Lung (tissue), 12 donors: ENCODE measurements around the gene SLC35E4. TPM values are rescaled to one million over a fixed set of nuclear protein-coding genes. Genes with fewer than 3 reads are reported as not detected.

ENCODE experiments used
- ATAC-seq: fragments of 200-7000 bp; cut with Tn5 transposase; one replicate; pipeline ENCODE4 v1.9.1; 2020; ENCODE audit warnings: moderate number of reproducible peaks; ENCODE audit not compliant: insufficient read depth, low FRiP score
- DNase-seq, 3 donors: peaks; one replicate each; pipeline ENCODE4 v3.0.0-alpha.2; 2013 to 2017
- H3K27ac ChIP-seq, 2 donors: one replicate each; pipeline ENCODE4 v1.5.1; 2013; ENCODE audit warnings: mild to moderate bottlenecking in 2 of 2, moderate library complexity in 2 of 2, control low read depth in 1 of 2, inconsistent platforms in 1 of 2, low read depth in 1 of 2, low read length in 1 of 2
- H3K27me3 ChIP-seq, 3 donors: one replicate each; pipeline ENCODE4 v1.5.1; 2013; ENCODE audit warnings: low read length in 2 of 3; ENCODE audit not compliant: control insufficient read depth in 3 of 3, insufficient read depth in 3 of 3
- H3K36me3 ChIP-seq, 4 donors: one replicate each; pipeline ENCODE4 v1.5.1; 2013; ENCODE audit warnings: low read length in 4 of 4, mild to moderate bottlenecking in 1 of 4, moderate library complexity in 1 of 4; ENCODE audit not compliant: control insufficient read depth in 4 of 4, insufficient read depth in 4 of 4
- H3K4me1 ChIP-seq, 5 donors: one replicate each; pipeline ENCODE4 v1.5.1; 2013; ENCODE audit warnings: low read length in 5 of 5, mild to moderate bottlenecking in 2 of 5, moderate library complexity in 1 of 5; ENCODE audit not compliant: control insufficient read depth in 5 of 5, insufficient read depth in 5 of 5
- H3K4me3 ChIP-seq: one replicate; pipeline ENCODE4 v1.5.1; 2013; ENCODE audit warnings: mild to moderate bottlenecking, control low read depth, moderate library complexity
- H3K9ac ChIP-seq, 2 donors: one replicate each; pipeline ENCODE4 v1.5.1; 2013; ENCODE audit warnings: low read length in 2 of 2, control low read depth in 1 of 2; ENCODE audit not compliant: insufficient read depth in 1 of 2
- H3K9me3 ChIP-seq, 4 donors: one replicate each; pipeline ENCODE4 v1.5.1; 2013; ENCODE audit warnings: low read length in 3 of 4, mild to moderate bottlenecking in 1 of 4, moderate library complexity in 1 of 4; ENCODE audit not compliant: control insufficient read depth in 4 of 4, insufficient read depth in 3 of 4
- WGBS, 2 donors: extraction: QIAGEN DNeasy Blood & Tissue Kit; methylation state at CpG; one replicate each; pipeline ENCODE4 v1.1.7; 2013; 5-methylcytosine and 5-hydroxymethylcytosine counted together
- polyA plus RNA-seq, 2 donors: library from polyadenylated mRNA; stranded (reverse); fragments of 200-250 nt; gene quantifications; one replicate each; pipeline ENCODE4 v1.2.1, GENCODE V29; 2013
- total RNA-seq, 2 donors: library from RNA; depleted of rRNA in 1 of 2; stranded (reverse); fragments of >200 nt in 1 of 2; gene quantifications; one replicate each; pipeline ENCODE4 v1.2.1, GENCODE V29; 2014 to 2021
- TF ChIP-seq, protein P1 (sequence below): IDR thresholded peaks from 2 replicates; pipeline ENCODE4 v1.5.1; 2012; ENCODE audit warnings: mild to moderate bottlenecking; ENCODE audit errors: control extremely low read depth, extremely low read depth
- donor health status: control.
- donor health status: control.
- donor health status: Bipolar disorder and iron deficiency.
- donor health status: healthy.
- donor health status: DM: yes; HTN: yes; CAD: no.

SLC35E4 gene
- total and polyA plus RNA-seq, 4 donors, result 1.6 to 4.8 (median 3.2) TPM

GRCh38 chr22:30612789-30613188 lies 22.8 kb upstream of the SLC35E4 start:
- Histone ChIP-seq H3K36me3 (peaks cover 0 to 21% (median 9%) of the 10 kb centered on the region in 4 donors), H3K27me3 (no peaks in the 10 kb centered on the region), H3K27ac (no peak overlapping the region), H3K4me1 (peaks cover 0 to 7% (median under 1%) of the 10 kb centered on the region in 5 donors), H3K4me3 (no peak overlapping the region), H3K9me3 (no peaks in the 10 kb centered on the region), H3K9ac (no peak overlapping the region)
- TF ChIP-seq, protein P1, sequence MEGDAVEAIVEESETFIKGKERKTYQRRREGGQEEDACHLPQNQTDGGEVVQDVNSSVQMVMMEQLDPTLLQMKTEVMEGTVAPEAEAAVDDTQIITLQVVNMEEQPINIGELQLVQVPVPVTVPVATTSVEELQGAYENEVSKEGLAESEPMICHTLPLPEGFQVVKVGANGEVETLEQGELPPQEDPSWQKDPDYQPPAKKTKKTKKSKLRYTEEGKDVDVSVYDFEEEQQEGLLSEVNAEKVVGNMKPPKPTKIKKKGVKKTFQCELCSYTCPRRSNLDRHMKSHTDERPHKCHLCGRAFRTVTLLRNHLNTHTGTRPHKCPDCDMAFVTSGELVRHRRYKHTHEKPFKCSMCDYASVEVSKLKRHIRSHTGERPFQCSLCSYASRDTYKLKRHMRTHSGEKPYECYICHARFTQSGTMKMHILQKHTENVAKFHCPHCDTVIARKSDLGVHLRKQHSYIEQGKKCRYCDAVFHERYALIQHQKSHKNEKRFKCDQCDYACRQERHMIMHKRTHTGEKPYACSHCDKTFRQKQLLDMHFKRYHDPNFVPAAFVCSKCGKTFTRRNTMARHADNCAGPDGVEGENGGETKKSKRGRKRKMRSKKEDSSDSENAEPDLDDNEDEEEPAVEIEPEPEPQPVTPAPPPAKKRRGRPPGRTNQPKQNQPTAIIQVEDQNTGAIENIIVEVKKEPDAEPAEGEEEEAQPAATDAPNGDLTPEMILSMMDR, result no peak
- DNase-seq (no peak), ATAC-seq (no peak)
- WGBS, 2 donors, result 95 to 96% methylated on average over 8 of the region's 8 CpGs

DNA sequence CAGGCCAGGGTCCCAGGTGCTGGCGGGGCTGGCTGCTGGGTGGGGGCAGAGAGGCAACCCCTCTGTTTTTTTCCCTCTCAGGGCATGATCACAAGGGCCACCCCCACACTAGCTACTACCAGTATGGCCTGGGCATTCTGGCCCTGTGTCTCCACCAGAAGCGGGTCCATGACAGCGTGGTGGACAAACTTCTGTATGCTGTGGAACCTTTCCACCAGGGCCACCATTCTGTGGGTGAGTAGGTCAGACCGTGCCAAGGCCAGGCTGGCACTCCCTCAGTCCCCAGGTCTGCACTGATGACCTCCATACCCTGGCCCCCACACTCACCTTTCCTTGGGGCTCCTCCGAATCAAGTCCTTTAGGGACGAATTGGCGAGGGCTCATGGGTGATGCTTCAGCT lies 21.3 kb upstream of the SLC35E4 start:
- no peak for DNase-seq
- WGBS, 2 donors, result 92 to 95% methylated on average over 7 of the region's 7 CpGs
- peaks cover 0 to 2% (median 0%) of the 10 kb centered on the region in 5 donors for H3K4me1 ChIP-seq
- no peak overlapping the region for H3K4me3 ChIP-seq
- peaks cover 0 to 25% (median 9%) of the 10 kb centered on the region in 4 donors for H3K36me3 ChIP-seq
- no peak overlapping the region for H3K9ac ChIP-seq
- TF ChIP-seq, protein P1, result no peak
- H3K27me3 ChIP-seq, result no peaks in the 10 kb centered on the region
- ATAC-seq, result no peak
- H3K9me3 ChIP-seq, result no peaks in the 10 kb centered on the region
- H3K27ac ChIP-seq, result no peak overlapping the region

- TF ChIP-seq, protein P1, result no peak
- Histone ChIP-seq H3K27ac (no peak overlapping the region), H3K9ac (no peak overlapping the region), H3K4me1 (no peaks in the 10 kb centered on the region), H3K4me3 (no peak overlapping the region), H3K36me3 (peaks cover 2 to 25% (median 9%) of the 10 kb centered on the region in 4 donors), H3K9me3 (no peaks in the 10 kb centered on the region), H3K27me3 (no peaks in the 10 kb centered on the region)
- no peak for ATAC-seq
- DNase-seq, result no peak
Observed at GRCh38 chr22:30614879-30615278, 20.7 kb upstream of the SLC35E4 start.

DNA sequence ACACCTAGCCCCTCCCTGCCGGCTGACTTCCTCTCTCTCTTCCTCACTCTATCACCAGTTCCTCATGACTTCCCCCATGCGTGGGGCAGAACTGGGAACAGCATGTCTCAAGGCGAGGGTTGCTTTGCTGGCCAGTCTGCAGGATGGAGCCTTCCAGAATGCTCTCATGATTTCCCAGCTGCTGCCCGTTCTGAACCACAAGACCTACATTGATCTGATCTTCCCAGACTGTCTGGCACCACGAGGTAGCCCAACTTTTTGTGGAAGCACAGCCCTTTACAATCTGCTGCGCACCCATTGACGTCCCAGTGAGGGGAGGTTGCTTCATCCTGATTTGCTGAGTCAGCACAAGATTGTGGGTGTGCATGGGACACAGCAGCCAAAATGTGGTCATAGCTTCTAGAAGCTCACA lies 20.0 kb upstream of the SLC35E4 start:
- ATAC-seq (no peak), DNase-seq (no peak)
- Histone ChIP-seq H3K27ac (no peak overlapping the region), H3K27me3 (no peaks in the 10 kb centered on the region), H3K9ac (no peak overlapping the region), H3K9me3 (no peaks in the 10 kb centered on the region), H3K4me3 (no peak overlapping the region), H3K36me3 (peaks cover 2 to 25% (median 9%) of the 10 kb centered on the region in 4 donors), H3K4me1 (no peaks in the 10 kb centered on the region)
- 51 to 74% methylated on average over 7 of the region's 7 CpGs for WGBS, 2 donors
- TF ChIP-seq, protein P1, result no peak
